Smooth muscle cell (in vitro differentiated cells): Measurements from ENCODE around the gene ECSCR. TPM values are rescaled to one million over a fixed set of nuclear protein-coding genes. Genes with fewer than 3 reads are reported as not detected.

Source experiments
- DNase-seq: peaks from one replicate; lab custom pipeline; 2025; ENCODE audit not compliant: unreplicated experiment; lab: John Stamatoyannopoulos, UW
- H2AFZ ChIP-seq: fragments of 200-600 bp; sonication (generic); 2 replicates; pipeline ENCODE4 v1.6.0; 2016; ENCODE audit warnings: antibody characterized with exemption, low read depth, mild to moderate bottlenecking
- H3F3A ChIP-seq: fragments of 200-600 bp; sonication (generic); 2 replicates; pipeline ENCODE4 v1.6.0; 2017; ENCODE audit warnings: antibody characterized with exemption, low read depth
- H3K27ac ChIP-seq: fragments of 200-600 bp; sonication (generic); 2 replicates; pipeline ENCODE4 v1.5.1; 2016; ENCODE audit warnings: low read depth, mild to moderate bottlenecking
- H3K27me3 ChIP-seq: fragments of 200-600 bp; sonication (generic); 2 replicates; pipeline ENCODE4 v1.6.1; 2016; ENCODE audit warnings: low read depth, mild to moderate bottlenecking
- H3K36me3 ChIP-seq: fragments of 200-600 bp; sonication (generic); 2 replicates; pipeline ENCODE4 v1.5.1; 2016; ENCODE audit warnings: low read depth
- H3K4me1 ChIP-seq: fragments of 200-600 bp; sonication (generic); 2 replicates; pipeline ENCODE4 v1.5.1; 2016; ENCODE audit warnings: low read depth
- H3K4me2 ChIP-seq: fragments of 200-600 bp; sonication (generic); 2 replicates; pipeline ENCODE4 v1.6.0; 2016; ENCODE audit warnings: mild to moderate bottlenecking
- H3K4me3 ChIP-seq: fragments of 200-600 bp; sonication (generic); 2 replicates; pipeline ENCODE4 v1.5.1; 2016; ENCODE audit warnings: mild to moderate bottlenecking
- H3K79me2 ChIP-seq: fragments of 200-600 bp; sonication (generic); 2 replicates; pipeline ENCODE4 v1.6.0; 2016; ENCODE audit warnings: low read depth, mild to moderate bottlenecking
- H3K9ac ChIP-seq: fragments of 200-600 bp; sonication (generic); 2 replicates; pipeline ENCODE4 v1.6.0; 2016; ENCODE audit warnings: low read depth
- H3K9me3 ChIP-seq: fragments of 200-600 bp; sonication (generic); replicated peaks from 2 replicates; pipeline ENCODE4 v1.5.1; 2016; ENCODE audit warnings: low read depth
- H4K20me1 ChIP-seq: fragments of 200-600 bp; sonication (generic); 2 replicates; pipeline ENCODE4 v1.6.0; 2016; ENCODE audit warnings: low read depth
- WGBS: methylation state at CpG from one replicate; pipeline ENCODE4 v1.1.7; 2016; ENCODE audit warnings: low lambda C conversion rate; 5-methylcytosine and 5-hydroxymethylcytosine counted together
- polyA plus RNA-seq: library from polyadenylated mRNA; unstranded; fragments of >200 nt; fragmentation: Nextera tagmentation; extraction: Ambion mirVana; gene quantifications from 2 replicates; pipeline ENCODE4 v1.2.1, GENCODE V29; 2016
- total RNA-seq: library from RNA; depleted of rRNA; stranded (reverse); fragments of >200 nt; gene quantifications from 2 replicates; pipeline ENCODE4 v1.2.3, GENCODE V29; 2014
- TF ChIP-seq, protein P1 (sequence below): fragments of 200-600 bp; sonication (generic); IDR thresholded peaks from 2 replicates; pipeline ENCODE4 v1.5.1; 2017; ENCODE audit warnings: borderline replicate concordance, mild to moderate bottlenecking, antibody characterized with exemption; ENCODE audit not compliant: insufficient read depth, poor library complexity, severe bottlenecking

The ECSCR gene
- total and polyA plus RNA-seq, 2 experiments from 2014 or later = 0.41 TPM; not detected in 1

DNA sequence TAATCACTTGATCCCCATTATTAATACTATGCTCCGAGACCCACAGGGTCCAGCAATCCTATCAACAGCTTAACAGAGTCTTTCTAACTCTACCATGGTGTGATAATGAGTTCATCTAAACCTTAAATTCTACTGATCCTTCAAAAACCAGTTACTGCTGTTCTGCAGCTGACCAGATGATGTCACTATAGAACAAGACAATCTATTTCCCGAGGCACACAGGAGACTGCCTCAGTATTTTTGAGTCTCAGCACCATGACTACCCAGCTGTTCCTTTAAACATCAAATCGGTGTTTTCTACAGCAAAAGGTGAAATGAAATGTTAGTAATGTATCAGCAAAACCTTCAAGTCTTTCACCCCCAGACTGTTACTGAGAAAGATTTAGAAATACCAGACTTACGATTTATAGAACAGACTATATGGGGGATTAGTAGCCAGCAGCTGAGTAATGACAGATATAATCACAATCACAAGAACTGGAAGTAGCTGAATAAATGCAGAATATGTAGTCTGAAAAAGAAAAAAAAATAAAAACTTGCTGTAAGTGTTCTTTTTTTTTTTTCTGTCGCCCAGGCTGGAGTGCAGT is 40.1 kb downstream of the ECSCR start:
- Histone ChIP-seq H3K27ac (no peak overlapping the region), H2AFZ (no peak overlapping the region)
- WGBS = 49% methylated on average over 5 of the region's 5 CpGs

GRCh38 chr5:139419226-139420192 is 43.0 kb downstream of the ECSCR start:
- Histone ChIP-seq H3K79me2 (no peaks in the 10 kb centered on the region), H3K4me3 (no peak overlapping the region), H3K4me2 (no peak overlapping the region), H3K27me3 (no peaks in the 10 kb centered on the region), H3K9me3 (no peaks in the 10 kb centered on the region), H3K4me1 (peaks cover 17% of the 10 kb centered on the region), H3K9ac (no peak overlapping the region), H3K36me3 (no peaks in the 10 kb centered on the region), H3F3A (no peaks in the 10 kb centered on the region), H2AFZ (no peak overlapping the region), H3K27ac (no peak overlapping the region), H4K20me1 (no peaks in the 10 kb centered on the region)
- TF ChIP-seq, protein P1, sequence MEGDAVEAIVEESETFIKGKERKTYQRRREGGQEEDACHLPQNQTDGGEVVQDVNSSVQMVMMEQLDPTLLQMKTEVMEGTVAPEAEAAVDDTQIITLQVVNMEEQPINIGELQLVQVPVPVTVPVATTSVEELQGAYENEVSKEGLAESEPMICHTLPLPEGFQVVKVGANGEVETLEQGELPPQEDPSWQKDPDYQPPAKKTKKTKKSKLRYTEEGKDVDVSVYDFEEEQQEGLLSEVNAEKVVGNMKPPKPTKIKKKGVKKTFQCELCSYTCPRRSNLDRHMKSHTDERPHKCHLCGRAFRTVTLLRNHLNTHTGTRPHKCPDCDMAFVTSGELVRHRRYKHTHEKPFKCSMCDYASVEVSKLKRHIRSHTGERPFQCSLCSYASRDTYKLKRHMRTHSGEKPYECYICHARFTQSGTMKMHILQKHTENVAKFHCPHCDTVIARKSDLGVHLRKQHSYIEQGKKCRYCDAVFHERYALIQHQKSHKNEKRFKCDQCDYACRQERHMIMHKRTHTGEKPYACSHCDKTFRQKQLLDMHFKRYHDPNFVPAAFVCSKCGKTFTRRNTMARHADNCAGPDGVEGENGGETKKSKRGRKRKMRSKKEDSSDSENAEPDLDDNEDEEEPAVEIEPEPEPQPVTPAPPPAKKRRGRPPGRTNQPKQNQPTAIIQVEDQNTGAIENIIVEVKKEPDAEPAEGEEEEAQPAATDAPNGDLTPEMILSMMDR = no peak
- no peak for DNase-seq
- 92% methylated on average over 9 of the region's 9 CpGs for WGBS

More for the DNA sequence above, 40.1 kb downstream of the ECSCR start:
- Histone ChIP-seq H3K79me2 (no peaks in the 10 kb centered on the region), H3F3A (peaks cover 4% of the 10 kb centered on the region), H3K4me1 (peaks cover 17% of the 10 kb centered on the region), H3K36me3 (no peaks in the 10 kb centered on the region), H3K27me3 (no peaks in the 10 kb centered on the region), H3K4me3 (no peak overlapping the region), H3K9ac (no peak overlapping the region), H3K4me2 (no peak overlapping the region), H3K9me3 (no peaks in the 10 kb centered on the region), H4K20me1 (no peaks in the 10 kb centered on the region)
- TF ChIP-seq, protein P1 = peak; percentile 87
- no peak for DNase-seq

GRCh38 chr5:139418793-139419192 is 43.8 kb downstream of the ECSCR start:
- Histone ChIP-seq H3K36me3 (no peaks in the 10 kb centered on the region), H3K9ac (no peak overlapping the region), H3F3A (no peaks in the 10 kb centered on the region), H4K20me1 (no peaks in the 10 kb centered on the region), H3K4me1 (peaks cover 17% of the 10 kb centered on the region), H3K9me3 (no peaks in the 10 kb centered on the region), H2AFZ (no peak overlapping the region), H3K27me3 (no peaks in the 10 kb centered on the region), H3K4me2 (no peak overlapping the region), H3K27ac (no peak overlapping the region), H3K79me2 (no peaks in the 10 kb centered on the region), H3K4me3 (no peak overlapping the region)
- 88% methylated on average over 1 of the region's 1 CpG for WGBS
- TF ChIP-seq, protein P1 = no peak
- no peak for DNase-seq
